ENCODE results near the gene CSF3R. TPM values are rescaled to one million over a fixed set of nuclear protein-coding genes. Genes with fewer than 3 reads are reported as not detected.

CSF3R gene
- total RNA-seq, 4 donors from 2014 or later, result 0.60 to 2.7 (median 2.1) TPM

DNA sequence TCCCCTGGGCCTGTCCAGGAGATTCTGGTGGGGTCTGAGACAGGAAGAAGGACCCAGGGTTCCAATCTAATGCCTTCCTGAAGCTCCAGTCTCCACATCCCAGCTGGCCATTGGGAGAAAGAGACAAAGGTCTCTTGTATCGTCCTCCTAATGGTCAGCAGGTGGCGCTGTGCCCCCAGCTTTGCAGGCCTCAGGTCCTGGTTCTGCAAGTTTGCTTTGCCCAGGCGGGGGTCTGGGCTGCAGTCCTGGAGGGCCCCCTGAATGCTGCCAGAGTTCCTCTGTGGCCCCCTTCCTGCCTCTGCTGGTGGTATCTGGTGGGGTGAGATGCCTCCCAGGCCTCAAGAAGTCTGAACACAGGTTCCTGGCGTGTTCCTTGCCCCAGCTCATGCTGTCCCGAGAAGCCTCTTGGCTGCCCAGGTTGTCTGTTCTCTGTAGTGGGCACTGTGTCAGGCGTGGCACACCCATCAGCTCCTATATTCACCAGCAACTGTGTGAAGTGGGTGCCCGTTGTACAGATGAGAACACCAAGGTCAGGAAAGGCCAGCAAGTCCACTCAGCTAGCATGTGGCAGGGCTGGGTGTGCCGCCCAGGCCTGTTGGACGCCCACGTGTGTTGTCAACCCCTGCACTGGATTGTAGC lies 33.8 kb upstream of the CSF3R start:
- DNase-seq (ENCODE audit: low spot score in 2 of 2), result no peak
- TF ChIP-seq CTCF (IDR thresholded peaks at IDR 0.05), result peak in 1 of 2 donors; percentile 73
- TF ChIP-seq POLR2AphosphoS5 (IDR thresholded peaks at IDR 0.05), result no peak
- TF ChIP-seq POLR2A (IDR thresholded peaks at IDR 0.05), result no peak
- TF ChIP-seq EP300 (IDR thresholded peaks at IDR 0.05), result no peak
- H3K4me1 ChIP-seq, result no peaks in the 10 kb centered on the region
- no peak overlapping the region for H3K4me3 ChIP-seq
- 63% methylated on average over 5 of the region's 10 CpGs for WGBS
- H3K27me3 ChIP-seq, result peaks cover 8% of the 10 kb centered on the region
- H3K27ac ChIP-seq, result no peak overlapping the region
- H3K36me3 ChIP-seq, result no peaks in the 10 kb centered on the region
- no peaks in the 10 kb centered on the region for H3K9me3 ChIP-seq

- H3K9me3 ChIP-seq, result no peaks in the 10 kb centered on the region
- no peak overlapping the region for H3K4me3 ChIP-seq
- no peak for DNase-seq (ENCODE audit: low spot score in 2 of 2)
- peaks cover 8% of the 10 kb centered on the region for H3K27me3 ChIP-seq
- no peaks in the 10 kb centered on the region for H3K4me1 ChIP-seq
- WGBS, result 86% methylated on average over 7 of the region's 10 CpGs
- no peak overlapping the region for H3K27ac ChIP-seq
- H3K36me3 ChIP-seq, result no peaks in the 10 kb centered on the region
- TF ChIP-seq EP300 (IDR thresholded peaks at IDR 0.05) (no peak), POLR2A (IDR thresholded peaks at IDR 0.05) (no peak), CTCF (IDR thresholded peaks at IDR 0.05) (no peak), POLR2AphosphoS5 (IDR thresholded peaks at IDR 0.05) (no peak)
Measured at GRCh38 chr1:36515315-36516138, 32.8 kb upstream of the CSF3R start.

DNA sequence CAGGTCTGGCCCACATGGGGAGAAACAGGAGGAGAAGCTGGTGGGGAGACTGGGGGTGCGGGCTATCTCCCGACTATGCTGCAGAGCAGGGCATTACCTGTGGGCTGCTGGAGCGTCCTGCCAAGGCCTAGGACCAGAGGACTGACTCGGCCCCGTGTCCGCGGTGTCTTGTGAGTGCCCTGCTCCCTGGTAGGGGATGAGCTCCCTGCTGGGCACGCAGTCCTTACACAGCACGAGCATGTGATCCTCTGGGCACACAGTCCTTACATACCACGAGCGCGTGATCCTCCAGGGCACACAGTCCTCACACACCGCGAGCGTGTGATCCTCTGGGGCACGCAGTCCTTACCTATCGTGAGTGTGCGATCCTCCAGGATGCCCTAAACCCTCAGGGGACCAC lies 31.8 kb upstream of the CSF3R start:
- H3K4me3 ChIP-seq, result no peak overlapping the region
- H3K27me3 ChIP-seq, result peaks cover 14% of the 10 kb centered on the region
- H3K36me3 ChIP-seq, result no peaks in the 10 kb centered on the region
- no peak overlapping the region for H3K27ac ChIP-seq
- DNase-seq (ENCODE audit: low spot score in 2 of 2), result no peak
- WGBS, result 91% methylated on average over 17 of the region's 18 CpGs
- H3K4me1 ChIP-seq, result no peaks in the 10 kb centered on the region
- TF ChIP-seq CTCF (IDR thresholded peaks at IDR 0.05) (no peak), EP300 (IDR thresholded peaks at IDR 0.05) (no peak), POLR2A (IDR thresholded peaks at IDR 0.05) (no peak), POLR2AphosphoS5 (IDR thresholded peaks at IDR 0.05) (no peak)
- no peaks in the 10 kb centered on the region for H3K9me3 ChIP-seq

DNA sequence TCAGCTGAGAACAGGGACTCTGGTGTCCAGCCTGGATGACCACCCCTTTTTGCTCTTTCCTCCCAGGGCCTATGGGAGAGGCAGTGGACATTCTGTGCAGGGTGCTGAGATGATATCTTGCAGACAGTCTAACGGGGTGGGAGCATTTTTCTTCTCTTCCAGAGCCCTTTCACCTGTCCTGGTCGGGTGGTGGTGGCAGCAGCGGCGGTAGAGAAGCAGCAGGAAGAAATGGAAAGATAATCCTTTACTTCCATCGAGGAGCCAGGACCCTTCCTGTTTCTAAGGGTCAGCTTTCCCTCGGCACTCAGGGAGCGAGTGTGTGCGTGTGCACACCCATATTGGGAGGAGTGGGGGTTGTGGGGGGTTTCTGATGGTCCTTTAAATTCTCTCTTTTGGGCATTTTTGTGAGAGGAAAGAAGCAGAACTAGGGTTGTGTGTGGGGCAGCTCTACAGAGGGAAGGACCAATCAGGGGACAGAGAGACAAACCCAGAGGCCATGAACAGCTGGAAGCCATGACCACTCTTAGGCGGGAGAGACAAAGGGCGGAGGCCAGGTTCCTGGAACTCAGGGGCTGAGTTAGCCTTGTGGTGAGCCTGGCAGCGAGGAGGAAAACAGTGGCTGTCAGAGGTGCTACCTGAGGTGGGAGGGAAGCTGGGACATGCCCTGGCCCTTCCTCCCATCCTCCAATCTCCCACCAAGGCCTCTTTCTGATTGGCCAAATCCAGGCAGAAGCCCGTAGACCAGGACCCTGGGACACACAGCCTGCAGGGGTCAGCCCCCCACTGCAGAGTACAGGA lies 31.2 kb upstream of the CSF3R start:
- Histone ChIP-seq H3K4me3 (no peak overlapping the region), H3K27ac (no peak overlapping the region), H3K9me3 (no peaks in the 10 kb centered on the region), H3K27me3 (peaks cover 14% of the 10 kb centered on the region), H3K4me1 (no peaks in the 10 kb centered on the region), H3K36me3 (no peaks in the 10 kb centered on the region)
- no peak for TF ChIP-seq CTCF (IDR thresholded peaks at IDR 0.05)
- no peak for TF ChIP-seq EP300 (IDR thresholded peaks at IDR 0.05)
- TF ChIP-seq POLR2A (IDR thresholded peaks at IDR 0.05), result no peak
- TF ChIP-seq POLR2AphosphoS5 (IDR thresholded peaks at IDR 0.05), result no peak
- DNase-seq (ENCODE audit: low spot score in 2 of 2), result peak in 1 of 2 donors; percentile 39
- WGBS, result 68% methylated on average over 12 of the region's 12 CpGs

All from suprapubic skin (tissue), 4 donors.